Fibroblast of upper back skin (primary cell): Measurements from ENCODE around the gene MOCS2.
"Not testable (repeated sequence)": the region's sequence is repeated elsewhere in the genome, so short reads cannot be mapped to it uniquely, and the experiment has no call there.

ENCODE experiments used
- DNase-seq: peaks from one replicate; pipeline ENCODE4 v3.0.0-alpha.2; 2013

MOCS2 gene, protein sequence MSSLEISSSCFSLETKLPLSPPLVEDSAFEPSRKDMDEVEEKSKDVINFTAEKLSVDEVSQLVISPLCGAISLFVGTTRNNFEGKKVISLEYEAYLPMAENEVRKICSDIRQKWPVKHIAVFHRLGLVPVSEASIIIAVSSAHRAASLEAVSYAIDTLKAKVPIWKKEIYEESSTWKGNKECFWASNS

DNA sequence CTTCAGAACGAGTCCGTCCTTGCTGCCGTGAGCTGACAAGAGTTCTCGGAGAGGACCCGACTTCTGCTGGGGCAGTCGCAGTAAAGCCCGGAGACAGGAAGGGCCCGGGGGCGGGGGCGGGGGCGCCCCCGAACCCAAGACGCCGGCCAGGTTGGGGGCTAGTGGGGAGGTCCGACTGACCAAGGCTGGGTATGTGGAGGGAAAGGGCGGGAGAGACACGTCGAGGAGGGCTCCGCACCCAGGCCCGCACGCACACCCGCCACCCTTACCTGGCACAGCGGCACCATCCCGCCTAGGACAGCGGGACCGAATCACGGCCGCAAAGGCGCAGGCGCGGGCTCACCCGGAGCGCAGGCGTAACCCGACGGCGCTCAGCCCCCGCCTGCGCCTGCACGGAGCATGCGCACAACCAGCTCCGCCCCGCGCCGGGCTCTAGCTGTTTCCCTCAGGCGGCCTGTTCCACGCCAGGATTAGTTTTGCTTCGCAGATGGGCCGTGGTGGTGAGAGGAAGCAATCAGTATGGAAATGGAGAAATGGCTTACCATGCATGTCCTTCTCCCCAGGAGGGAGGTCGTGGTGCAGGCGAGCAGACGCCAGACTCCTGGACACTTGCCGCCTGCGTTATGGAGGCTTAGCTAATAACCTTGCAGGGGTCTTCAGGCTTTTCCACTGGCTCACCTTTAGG lies at the start of gene MOCS2:
MOCS2 (minus strand) TSS at position 315 of the 685 bp plus-strand sequence. CDS start 2,583 bp downstream, outside the sequence.
- peak; percentile 88 for DNase-seq

DNA sequence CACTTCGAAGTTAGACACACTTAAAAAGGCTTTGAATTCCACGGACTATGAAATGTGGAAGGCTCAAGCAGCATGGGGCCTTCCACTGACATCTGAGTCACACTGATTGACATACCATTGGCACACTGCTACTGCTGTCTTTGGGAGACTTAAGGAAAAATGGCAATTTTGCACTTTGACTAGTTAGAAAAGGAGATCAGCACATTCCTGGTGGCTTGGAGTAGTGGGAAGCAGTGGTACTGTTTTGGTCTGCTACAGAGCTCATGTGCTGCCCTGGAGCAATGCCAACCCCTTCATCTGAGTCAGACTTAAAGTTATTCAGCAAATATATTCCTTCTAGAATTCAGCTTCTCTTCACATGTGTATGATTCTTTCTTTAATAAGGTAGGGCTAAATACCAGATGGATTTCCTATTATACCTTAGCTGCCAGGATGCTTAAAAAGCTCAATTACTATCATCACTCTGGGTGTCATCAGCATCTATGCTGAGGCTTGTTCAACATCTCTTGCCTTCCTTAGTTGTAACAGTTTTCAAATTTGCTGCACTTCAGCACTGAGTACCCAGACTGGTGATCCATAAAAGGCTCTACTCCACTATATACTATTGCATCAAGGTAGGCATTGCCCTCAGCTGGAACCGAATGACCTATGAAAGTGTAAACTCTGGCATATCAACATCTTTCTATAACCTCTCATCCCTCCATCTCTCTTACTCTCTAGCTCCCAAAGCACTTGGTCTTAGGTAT lies 42.3 kb upstream of the MOCS2 start:
- DNase-seq = peak; percentile 98

DNA sequence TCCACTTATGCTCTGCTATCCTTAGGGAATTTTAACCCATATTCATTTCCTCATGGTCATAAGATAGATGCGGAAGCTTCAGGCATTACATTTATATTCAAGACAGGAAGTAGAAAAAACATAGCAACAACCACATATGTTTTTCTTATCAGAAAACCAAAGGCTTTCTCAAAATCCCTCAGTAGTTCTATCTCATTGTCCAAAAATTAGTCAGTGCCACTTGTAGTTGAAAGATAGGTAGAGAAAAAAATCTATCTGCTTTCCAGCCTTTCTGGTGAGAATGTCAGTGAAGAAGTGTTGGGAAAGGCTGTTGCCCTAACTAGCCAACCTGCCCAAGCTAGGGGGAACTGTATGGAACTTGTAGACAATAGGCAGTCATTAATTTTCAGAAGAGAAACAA lies 23.5 kb upstream of the MOCS2 start:
- DNase-seq = no peak

DNA sequence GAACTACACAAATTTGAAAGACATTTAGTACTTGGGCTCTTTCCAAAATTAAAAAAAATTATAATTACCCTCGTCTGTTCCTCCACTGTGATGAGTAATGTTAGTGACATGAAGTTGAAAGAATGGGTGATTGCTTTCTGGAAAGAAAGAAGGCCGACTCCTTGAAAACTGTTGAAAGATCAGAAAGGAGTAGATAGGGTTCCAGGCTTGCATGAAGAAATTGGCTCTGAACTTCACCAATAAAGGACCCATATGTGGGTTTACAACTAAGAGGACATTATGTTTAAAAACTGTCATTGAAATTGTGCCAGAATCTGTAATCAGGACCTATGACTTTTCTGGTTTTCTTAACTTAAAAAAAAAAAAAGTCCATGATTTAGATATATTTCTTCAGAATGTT lies 20.7 kb upstream of the MOCS2 start:
- DNase-seq = peak; percentile 69

DNA sequence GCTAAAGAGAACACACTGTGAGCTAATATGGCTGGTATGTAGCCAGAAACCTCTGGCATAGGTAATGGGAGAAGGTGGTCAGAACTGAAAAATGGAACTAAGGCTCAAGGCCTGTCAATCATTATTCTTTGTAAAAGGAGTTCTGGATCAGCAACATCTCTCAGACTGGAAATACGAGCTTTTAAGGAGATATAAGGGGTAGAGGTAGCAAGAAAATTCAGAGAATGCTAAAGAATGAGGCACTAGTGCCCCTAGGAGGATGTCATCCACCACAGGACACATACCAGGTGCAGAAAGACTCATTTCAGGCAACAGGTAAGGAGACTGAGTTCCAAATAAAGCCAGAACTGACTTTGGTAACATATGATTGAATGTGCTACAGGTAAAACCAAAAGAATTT lies 18.9 kb upstream of the MOCS2 start:
- no peak for DNase-seq

DNA sequence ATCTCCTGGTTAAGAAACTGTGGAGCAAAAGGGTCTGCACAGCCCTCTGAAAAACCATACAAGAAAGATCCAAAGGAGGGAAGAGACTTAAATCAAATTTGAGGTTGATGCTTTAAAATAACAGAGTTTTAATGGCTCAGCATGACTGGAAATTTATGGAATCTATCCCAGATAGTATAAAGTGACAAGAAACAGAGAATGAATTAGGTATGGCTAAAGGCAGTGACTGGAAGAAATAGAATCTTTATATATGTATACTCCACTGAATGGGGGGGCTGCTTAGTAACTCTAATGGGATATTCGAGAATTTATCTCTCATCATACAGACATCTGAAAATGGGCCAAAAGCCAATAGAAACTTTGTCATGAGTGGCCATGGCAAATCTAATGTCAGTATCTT lies 17.6 kb upstream of the MOCS2 start:
- DNase-seq = peak; percentile 9

DNA sequence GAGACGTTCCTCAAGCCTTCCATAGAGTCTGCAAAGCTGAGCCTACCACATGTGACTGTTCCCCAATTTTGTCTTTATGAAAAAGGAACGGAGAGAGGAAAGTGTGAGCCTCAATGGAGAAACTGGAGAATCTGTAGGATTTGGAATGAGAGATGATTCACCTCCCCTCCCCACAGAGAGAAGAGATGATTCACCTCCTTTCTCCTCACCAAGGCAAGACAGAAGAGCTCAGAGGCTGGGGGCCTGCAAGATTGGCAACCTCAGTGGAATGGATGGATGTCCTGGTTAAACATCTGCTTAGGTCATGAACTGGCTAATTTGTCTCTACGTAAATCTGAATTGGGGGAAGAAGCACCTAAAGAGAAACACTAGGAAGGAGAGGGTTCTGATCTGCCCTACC lies 17.0 kb upstream of the MOCS2 start:
- peak; percentile 84 for DNase-seq

DNA sequence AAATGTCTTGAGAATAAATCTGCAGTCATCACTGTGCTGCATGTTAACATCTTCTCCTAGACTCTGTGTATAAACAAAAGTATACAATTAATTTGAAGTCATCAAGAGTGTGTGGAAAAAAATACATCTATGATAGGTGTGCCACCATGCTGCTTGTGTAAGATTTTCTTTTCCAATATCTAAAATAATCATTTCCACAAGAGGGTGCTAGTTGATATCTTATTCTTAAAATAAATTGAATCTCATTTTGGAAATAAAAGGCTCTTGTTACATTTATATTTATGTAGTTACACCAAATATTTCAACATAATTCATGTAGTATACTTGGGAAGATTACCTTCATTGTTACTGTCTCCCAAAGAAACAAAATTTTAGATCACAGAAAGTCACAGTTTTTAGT lies 14.1 kb upstream of the MOCS2 start:
- peak; percentile 29 for DNase-seq

DNA sequence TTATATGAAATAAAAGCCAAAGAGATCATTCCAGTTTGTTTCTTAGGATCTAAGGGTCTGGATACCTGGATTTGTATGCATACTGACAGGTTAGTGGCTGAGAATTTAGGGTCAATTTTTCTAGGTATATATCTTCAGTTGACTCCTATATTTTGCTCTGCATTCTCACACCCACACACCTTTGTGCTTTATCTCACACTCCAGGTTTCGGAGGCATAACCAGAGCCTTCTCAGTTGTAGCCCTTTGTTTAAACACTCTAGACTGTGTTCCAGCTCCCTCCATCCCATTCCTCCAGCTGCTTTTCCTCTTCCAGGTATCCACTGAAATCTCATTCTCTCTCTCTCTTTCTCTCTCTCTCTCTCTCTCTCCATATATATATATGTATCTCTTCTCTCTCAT lies 10.6 kb upstream of the MOCS2 start:
- no peak for DNase-seq

DNA sequence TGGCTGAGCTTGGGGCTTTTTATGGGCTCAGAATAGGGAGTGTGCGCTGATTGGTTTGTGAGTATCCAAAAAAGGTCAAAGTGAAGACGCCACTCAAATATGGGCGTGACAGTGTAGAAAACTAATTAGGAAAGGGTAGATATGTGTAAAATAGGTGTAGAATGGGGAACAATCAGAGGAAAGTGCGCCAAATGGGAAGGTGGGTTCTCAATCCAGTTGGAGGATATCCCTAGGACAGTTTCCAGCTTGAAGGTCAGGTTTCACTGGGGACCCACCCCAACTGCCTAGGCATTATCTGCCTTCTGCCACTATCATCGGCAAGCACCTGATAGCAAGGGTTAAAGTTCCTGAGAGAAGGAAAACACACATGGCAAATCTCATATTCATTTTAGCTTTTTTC lies 9.3 kb upstream of the MOCS2 start:
- DNase-seq = no peak

DNA sequence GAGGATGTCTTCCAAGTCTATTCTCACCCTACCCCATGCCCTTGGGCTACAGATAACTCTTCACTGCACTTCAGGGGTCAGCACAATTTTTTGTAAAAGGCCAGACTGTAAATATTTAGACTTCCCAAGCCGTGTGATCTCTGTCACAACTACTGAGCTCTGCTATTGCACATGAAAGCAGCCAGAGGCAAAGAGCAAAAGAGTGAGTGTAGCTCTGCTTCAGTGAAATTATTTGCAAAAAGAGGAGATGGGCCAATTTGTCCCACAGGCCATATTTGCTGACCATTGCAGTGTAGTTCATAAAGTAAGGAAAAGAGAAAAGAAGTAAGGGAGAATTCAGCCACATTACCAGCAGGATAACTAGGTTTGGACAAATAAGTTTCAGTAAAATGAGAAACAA lies 7.0 kb upstream of the MOCS2 start:
- no peak for DNase-seq

DNA sequence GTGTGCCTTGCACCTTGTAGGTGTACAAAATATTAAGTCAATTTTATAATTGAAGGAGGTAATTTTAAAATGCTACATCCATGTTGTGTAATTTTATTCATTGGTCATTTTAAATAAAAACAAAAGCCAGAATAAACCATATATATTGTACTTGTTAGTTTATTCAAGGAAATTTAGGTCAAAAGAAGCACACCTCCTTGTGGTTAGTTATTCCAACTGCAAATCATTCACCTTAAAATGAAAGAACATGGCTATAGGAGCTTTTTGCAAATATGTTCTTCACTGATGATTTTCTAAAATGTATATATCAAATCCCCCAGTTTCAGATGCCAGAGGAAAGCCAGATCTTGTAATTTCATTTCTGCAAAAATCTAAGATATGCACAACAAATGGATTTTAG lies 5.4 kb upstream of the MOCS2 start:
- DNase-seq = no peak

DNA sequence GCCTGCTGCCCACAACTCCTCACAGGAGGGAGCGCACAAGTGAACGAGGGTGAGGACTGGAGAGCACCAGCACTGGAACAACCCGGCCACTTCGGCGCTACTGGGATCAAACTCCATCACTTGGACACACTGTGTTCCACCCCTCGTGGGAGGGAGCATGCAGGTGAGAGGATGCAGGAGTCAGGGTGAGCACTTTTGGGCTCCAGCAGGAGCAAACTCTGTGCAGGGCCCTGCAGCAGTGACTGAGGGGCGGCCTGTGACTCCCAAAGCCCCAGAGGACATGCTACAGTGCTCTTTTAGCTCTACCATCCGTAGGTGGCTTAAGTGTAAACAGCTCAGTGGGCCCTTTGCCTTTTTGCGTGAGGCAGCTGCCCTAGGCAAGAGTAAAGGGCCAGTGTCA lies 4.4 kb upstream of the MOCS2 start:
- no peak for DNase-seq

DNA sequence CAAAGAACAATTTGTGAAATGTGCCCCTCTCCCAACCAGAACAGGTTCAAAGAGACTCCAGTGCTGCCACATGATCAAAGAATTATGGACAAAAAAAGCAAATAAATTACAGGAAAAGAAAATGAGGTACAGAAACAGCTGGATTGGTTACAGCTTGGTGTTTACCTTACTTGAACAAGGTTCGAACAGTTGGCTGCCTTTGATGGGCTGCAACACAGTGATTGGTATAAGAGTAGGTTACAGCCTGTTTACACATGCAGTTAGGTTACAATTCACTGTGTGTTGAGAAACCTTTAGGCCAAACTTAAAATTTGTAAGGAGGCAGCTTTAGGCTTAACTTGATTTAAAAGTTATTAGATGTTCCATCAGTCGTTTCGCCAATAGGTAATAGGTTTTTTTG lies 3.4 kb upstream of the MOCS2 start:
- DNase-seq = no peak

DNA sequence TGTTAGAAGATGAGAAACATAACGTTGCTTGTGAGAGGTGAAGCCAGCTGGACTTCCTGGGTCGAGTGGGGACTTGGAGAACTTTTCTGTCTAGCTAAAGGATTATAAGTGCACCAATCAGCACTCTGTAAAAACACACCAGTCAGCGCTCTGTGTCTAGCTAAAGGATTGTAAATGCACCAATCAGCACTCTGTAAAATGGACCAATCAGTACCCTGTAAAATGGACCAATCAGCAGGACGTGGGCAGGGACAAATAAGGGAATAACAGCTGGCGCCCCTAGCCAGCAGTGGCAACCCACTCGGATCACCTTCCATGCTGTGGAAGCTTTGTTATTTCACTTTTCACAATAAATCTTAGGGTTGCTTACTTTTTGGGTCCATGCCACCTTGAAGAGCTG lies 2.8 kb upstream of the MOCS2 start:
- DNase-seq = not testable (repeated sequence)

DNA sequence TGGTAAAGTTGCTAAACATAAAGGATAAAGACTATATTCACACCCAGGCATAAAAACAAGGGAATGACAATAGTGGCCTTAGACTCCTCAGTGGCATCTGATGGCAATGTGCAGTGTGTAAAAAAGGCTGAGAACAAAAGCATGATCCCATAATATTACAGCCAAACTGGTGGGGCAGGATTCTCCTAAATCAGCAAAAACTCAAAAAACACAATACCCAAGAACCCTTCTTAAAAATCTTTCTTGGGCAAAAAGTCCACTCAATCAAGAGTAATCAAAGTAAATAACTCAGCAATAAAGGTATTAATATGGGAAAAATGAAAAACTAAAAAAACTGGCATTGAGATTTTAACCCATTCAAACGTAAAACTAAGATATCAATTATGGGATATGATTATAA lies 1.6 kb upstream of the MOCS2 start:
- no peak for DNase-seq

DNA sequence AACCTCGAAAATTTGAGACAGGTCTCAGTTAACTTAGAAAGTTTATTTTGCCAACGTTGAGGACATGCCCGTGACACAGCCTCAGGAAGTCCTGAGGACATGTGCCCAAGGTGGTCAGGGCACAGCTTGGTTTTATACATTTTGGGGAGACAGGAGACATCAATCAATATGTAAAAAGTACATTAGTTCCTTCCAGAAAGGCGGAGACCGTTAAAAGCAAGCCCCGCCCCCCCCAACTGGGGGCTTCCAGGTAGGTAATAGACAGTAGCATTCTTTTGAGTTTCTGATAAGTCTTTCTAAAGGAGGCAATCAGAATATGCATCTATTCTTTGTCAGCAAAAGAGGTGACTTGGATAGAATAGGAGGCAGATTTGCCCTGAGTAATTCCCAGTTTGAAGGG lies 599 bp upstream of the MOCS2 start:
- no peak for DNase-seq

DNA sequence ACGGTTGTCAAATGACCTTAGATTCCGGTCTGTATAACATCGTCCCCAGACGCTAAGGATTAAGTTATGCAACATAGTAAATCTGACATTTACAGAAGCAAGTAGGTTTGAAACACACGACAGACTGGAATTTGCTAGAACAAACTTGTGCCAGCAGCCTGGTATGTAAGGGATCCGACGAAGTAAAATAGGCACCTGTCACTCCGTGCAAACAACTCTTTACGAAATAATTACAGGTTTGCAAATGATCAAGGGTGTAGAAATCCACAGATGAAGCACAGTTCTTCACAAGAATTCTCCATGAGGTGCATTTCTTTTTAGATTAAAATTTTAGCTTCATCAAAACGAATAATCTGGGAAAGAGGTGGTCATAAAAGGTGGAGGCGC lies 508 bp downstream of the MOCS2 start:
- DNase-seq = no peak

DNA sequence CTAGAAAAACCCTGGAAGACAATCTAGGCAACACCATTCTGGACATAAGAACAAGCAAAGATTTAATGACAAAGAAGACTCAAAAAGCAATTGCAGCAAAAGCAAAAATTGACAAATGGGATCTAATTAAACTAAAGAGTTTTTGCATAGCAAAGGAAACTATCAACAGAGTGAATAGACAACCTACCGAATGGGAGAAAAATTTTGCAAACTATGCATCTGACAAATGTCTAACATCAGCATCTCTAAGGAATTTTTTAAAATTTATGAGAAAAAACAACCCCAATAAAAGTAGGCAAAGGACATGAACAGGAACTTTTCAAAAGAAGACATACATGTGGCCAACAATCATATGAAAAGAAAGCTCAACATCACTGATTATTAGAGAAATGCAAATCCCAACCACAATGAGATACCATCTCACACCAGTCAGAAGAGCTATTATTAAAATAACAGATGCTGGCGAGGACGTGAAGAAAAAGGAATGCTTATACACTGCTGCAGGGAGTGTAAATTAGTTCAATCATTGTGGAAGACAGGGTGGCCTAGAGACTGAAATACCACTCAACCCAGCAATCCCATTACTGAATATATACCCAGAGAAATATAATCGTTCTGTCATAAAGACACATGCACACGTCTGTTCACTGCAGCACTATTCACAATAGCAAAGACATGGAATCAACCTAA lies 3.8 kb downstream of the MOCS2 start:
- DNase-seq = no peak

DNA sequence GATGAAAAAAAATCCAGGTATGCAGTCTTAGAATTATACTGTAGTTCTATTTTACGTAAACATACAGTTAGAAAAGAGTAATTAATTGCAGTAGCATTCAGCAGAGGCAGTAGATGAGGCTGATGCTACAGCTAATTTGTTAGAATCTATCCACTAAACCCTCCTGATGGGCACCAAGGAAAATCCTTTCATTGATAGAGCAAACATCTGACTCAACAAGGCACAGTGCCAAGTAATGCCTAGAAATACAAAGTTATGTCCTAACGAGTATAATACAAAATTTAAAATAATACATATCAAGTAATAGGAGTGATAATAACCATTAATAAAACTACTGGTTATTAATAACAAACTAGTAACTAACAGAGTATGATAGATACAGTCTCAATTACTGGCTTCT lies 9.0 kb downstream of the MOCS2 start:
- no peak for DNase-seq

DNA sequence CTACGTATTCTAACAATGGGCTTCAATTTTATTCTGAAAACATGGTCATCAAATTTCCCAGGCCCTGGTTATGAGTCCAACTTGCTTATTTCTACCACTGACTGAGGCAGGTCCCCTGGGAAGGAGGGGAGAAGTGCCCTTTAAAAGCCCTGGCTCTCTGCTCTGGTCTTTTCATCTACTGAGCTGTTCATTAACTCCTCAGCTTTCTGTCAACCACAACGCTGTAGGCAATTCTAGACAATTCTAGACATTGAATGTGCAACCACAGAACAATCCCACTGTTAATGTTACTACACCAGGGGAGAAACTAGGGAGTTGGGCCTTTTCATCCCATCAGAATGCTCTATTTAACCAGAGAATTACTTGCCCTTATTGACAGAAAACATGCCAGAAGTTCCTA lies 10.0 kb downstream of the MOCS2 start:
- no peak for DNase-seq

DNA sequence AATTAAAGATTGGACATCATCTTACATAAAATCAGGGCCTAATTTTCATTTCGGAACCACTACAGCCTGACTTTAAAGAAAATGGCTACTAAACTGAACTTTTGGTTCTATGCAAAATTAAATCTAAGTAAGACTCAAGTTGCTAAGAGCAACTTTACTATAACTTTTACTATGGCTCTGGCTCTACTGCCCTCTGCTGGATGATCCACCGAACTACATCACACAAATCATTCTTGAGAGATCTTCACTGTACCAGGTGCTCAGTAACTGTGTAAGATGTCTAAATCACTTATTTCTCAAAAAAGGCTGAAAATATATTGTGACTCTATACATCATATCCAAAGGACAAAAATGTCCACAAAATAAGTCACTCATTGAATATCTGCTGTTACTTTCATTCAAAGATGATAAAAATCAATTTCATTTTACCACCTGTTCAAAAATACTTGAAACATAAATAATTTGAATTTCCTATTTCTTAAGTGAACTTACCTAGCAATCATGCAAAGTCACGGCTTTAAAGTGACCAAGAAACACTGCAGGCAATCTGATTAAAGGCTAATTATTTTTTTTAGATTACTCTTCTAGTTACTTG lies 13.5 kb downstream of the MOCS2 start:
- DNase-seq = peak; percentile 60

DNA sequence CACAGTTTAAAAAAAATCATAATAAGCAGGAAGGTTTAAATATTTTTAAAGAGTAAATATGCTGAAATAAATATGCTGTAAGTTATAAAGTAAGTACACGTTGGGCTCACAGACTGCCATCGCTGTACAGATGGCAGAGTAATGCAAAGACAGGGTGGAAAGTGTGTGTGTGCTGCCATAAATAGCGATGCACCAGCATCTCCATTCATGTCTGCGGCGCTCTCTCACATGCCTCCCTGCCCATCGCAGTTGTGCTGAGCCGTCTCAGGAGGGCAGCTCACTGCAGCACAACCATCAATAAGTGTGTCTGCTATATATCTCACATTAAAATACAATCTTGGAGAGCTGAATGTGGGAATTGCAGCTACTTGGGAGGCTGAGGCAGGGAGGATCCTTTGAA lies 14.3 kb downstream of the MOCS2 start:
- no peak for DNase-seq
